ENCODE measurements around the gene SIRT7. TPM values are rescaled to one million over a fixed set of nuclear protein-coding genes. Genes with fewer than 3 reads are reported as not detected.

SIRT7 gene
- total and polyA plus RNA-seq, 9 donors, result 3.4 to 17.7 (median 15.2) TPM

GRCh38 chr17:81944858-81945257 is 26.9 kb upstream of the SIRT7 start:
- 85 to 92% (median 89%) methylated on average over 9 of the region's 9 CpGs for WGBS, 3 donors
- no peak overlapping the region for H3K27ac ChIP-seq
- peaks cover 2% of the 10 kb centered on the region for H3K4me1 ChIP-seq (ENCODE audit: insufficient read depth)
- no peak for TF ChIP-seq EP300 (IDR thresholded peaks at IDR 0.05)
- TF ChIP-seq CTCF (IDR thresholded peaks at IDR 0.05), result no peak
- TF ChIP-seq POLR2A (IDR thresholded peaks at IDR 0.05), result no peak
- H3K36me3 ChIP-seq, result no peaks in the 10 kb centered on the region
- no peak for DNase-seq
- H3K9me3 ChIP-seq, result no peaks in the 10 kb centered on the region
- intact Hi-C loops (cut with DNase I), result no loop called here
- no peaks in the 10 kb centered on the region for H3K27me3 ChIP-seq
- no peak overlapping the region for H3K4me3 ChIP-seq

GRCh38 chr17:81942167-81942553 is 24.2 kb upstream of the SIRT7 start:
- H3K27me3 ChIP-seq, result no peaks in the 10 kb centered on the region
- intact Hi-C loops (cut with DNase I), result no loop called here

GRCh38 chr17:81941484-81942166 is 23.6 kb upstream of the SIRT7 start:
- intact Hi-C loops (cut with DNase I), result no loop called here
- Histone ChIP-seq H3K36me3 (no peaks in the 10 kb centered on the region), H3K9me3 (no peaks in the 10 kb centered on the region), H3K27ac (no peak overlapping the region), H3K4me1 (ENCODE audit: insufficient read depth) (peaks cover 5% of the 10 kb centered on the region), H3K4me3 (no peak overlapping the region), H3K27me3 (no peaks in the 10 kb centered on the region)
- WGBS, 3 donors, result 35 to 51% (median 44%) methylated on average over 29 to 30 of the region's 30 CpGs
- TF ChIP-seq EP300 (IDR thresholded peaks at IDR 0.05), result no peak
- TF ChIP-seq POLR2A (IDR thresholded peaks at IDR 0.05), result no peak
- no peak for TF ChIP-seq CTCF (IDR thresholded peaks at IDR 0.05)
- DNase-seq, result peak in 1 of 5 donors; percentile 23

More at GRCh38 chr17:81942167-81942553, 24.2 kb upstream of the SIRT7 start:
- Histone ChIP-seq H3K4me3 (no peak overlapping the region), H3K27ac (no peak overlapping the region), H3K36me3 (no peaks in the 10 kb centered on the region), H3K4me1 (ENCODE audit: insufficient read depth) (peaks cover 2% of the 10 kb centered on the region), H3K9me3 (no peaks in the 10 kb centered on the region)
- 21 to 44% (median 33%) methylated on average over 11 to 12 of the region's 12 CpGs for WGBS, 3 donors
- TF ChIP-seq CTCF (IDR thresholded peaks at IDR 0.05), result no peak
- no peak for TF ChIP-seq EP300 (IDR thresholded peaks at IDR 0.05)
- no peak for TF ChIP-seq POLR2A (IDR thresholded peaks at IDR 0.05)
- DNase-seq, result no peak

- Histone ChIP-seq H3K36me3 (no peaks in the 10 kb centered on the region), H3K27ac (no peak overlapping the region), H3K4me1 (ENCODE audit: insufficient read depth) (peaks cover 6% of the 10 kb centered on the region), H3K4me3 (no peak overlapping the region), H3K27me3 (no peaks in the 10 kb centered on the region), H3K9me3 (no peaks in the 10 kb centered on the region)
- intact Hi-C loops (cut with DNase I), result no loop called here
- DNase-seq, result peak in 1 of 5 donors; percentile 21
- TF ChIP-seq POLR2A (IDR thresholded peaks at IDR 0.05), result no peak
- TF ChIP-seq EP300 (IDR thresholded peaks at IDR 0.05), result no peak
- no peak for TF ChIP-seq CTCF (IDR thresholded peaks at IDR 0.05)
- WGBS, 3 donors, result 84 to 90% (median 88%) methylated on average over 54 to 56 of the region's 56 CpGs
Observed at GRCh38 chr17:81940538-81941483, 22.8 kb upstream of the SIRT7 start.

Measured in ovary (tissue), 9 donors.